HepG2 (cell line): ENCODE results near the gene CDK3. TPM values are rescaled to one million over a fixed set of nuclear protein-coding genes. Genes with fewer than 3 reads are reported as not detected.
A peak's percentile ranks its signal among the peaks of the same experiment; 100 is the strongest.

Experiments
- BORCS8-MEF2B ChIP-seq: sonication (generic); formaldehyde crosslinking; IDR thresholded peaks from 2 replicates; pipeline ENCODE4 v1.8.0; 2022; ENCODE audit warnings: mild to moderate bottlenecking, missing genetic modification reagents
- CEBPB ChIP-seq: IDR thresholded peaks from 2 replicates; pipeline ENCODE4 v1.6.1; 2011; ENCODE audit warnings: low read depth, low read length, improper control_type of control experiment, borderline replicate concordance
- EED ChIP-seq: sonication (generic); formaldehyde crosslinking; IDR thresholded peaks from 2 replicates; pipeline ENCODE4 v1.5.0; 2020; ENCODE audit warnings: mild to moderate bottlenecking, missing genetic modification reagents
- GTF3A ChIP-seq: sonication (generic); formaldehyde crosslinking; conservative IDR thresholded peaks from 2 replicates; pipeline ENCODE4 v1.4.0; 2020; ENCODE audit warnings: mild to moderate bottlenecking, missing genetic modification reagents
- HOXD1 ChIP-seq: sonication (generic); formaldehyde crosslinking; IDR thresholded peaks from 2 replicates; pipeline ENCODE4 v1.5.0; 2020; ENCODE audit warnings: missing genetic modification reagents
- IRF2 ChIP-seq: IDR thresholded peaks from 2 replicates; pipeline ENCODE4 v1.6.1; 2018; ENCODE audit warnings: missing genetic modification reagents, missing compliant biosample characterization
- KAT7 ChIP-seq: IDR thresholded peaks from 2 replicates; pipeline ENCODE4 v1.6.1; 2018; ENCODE audit warnings: borderline replicate concordance, missing compliant biosample characterization
- MAF1 ChIP-seq: sonication (generic); formaldehyde crosslinking; IDR thresholded peaks from 2 replicates; pipeline ENCODE4 v1.5.0; 2020; ENCODE audit warnings: missing genetic modification reagents, borderline replicate concordance
- NFE2 ChIP-seq: sonication (generic); formaldehyde crosslinking; IDR thresholded peaks from 2 replicates; pipeline ENCODE4 v1.4.0; 2020; ENCODE audit warnings: missing genetic modification reagents
- ONECUT2 ChIP-seq: sonication (generic); formaldehyde crosslinking; IDR thresholded peaks from 2 replicates; pipeline ENCODE4 v1.4.0; 2020; ENCODE audit warnings: missing genetic modification reagents
- PRPF4 ChIP-seq: fragments of 200-400 bp; formaldehyde crosslinking; IDR thresholded peaks from 2 replicates; pipeline ENCODE4 v1.6.1; 2016; ENCODE audit warnings: low read length, low read depth; ENCODE audit not compliant: poor library complexity, severe bottlenecking
- SALL2 ChIP-seq: sonication (generic); formaldehyde crosslinking; IDR thresholded peaks from 2 replicates; pipeline ENCODE4 v1.8.1; 2023; ENCODE audit warnings: mild to moderate bottlenecking, missing genetic modification reagents, inconsistent platforms
- SRSF9 ChIP-seq: fragments of 200-400 bp; formaldehyde crosslinking; IDR thresholded peaks from 2 replicates; pipeline ENCODE4 v1.6.1; 2018; ENCODE audit warnings: borderline replicate concordance, mild to moderate bottlenecking, low read depth, low read length; ENCODE audit not compliant: insufficient read depth, poor library complexity, severe bottlenecking
- ZNF335 ChIP-seq: sonication (generic); formaldehyde crosslinking; IDR thresholded peaks from 2 replicates; pipeline ENCODE4 v1.4.0; 2020; ENCODE audit warnings: missing genetic modification reagents
- ZNF441 ChIP-seq: sonication (generic); formaldehyde crosslinking; IDR thresholded peaks from 2 replicates; pipeline ENCODE4 v1.7.0; 2021; ENCODE audit warnings: missing genetic modification reagents, borderline replicate concordance
- ZNF510 ChIP-seq: sonication (generic); formaldehyde crosslinking; IDR thresholded peaks from 2 replicates; pipeline ENCODE4 v1.4.0; 2020; ENCODE audit warnings: low read depth, mild to moderate bottlenecking, missing genetic modification reagents
- ZNF562 ChIP-seq: sonication (generic); formaldehyde crosslinking; IDR thresholded peaks from 2 replicates; pipeline ENCODE4 v1.8.0; 2022; ENCODE audit warnings: missing genetic modification reagents, borderline replicate concordance
- ZNF644 ChIP-seq: IDR thresholded peaks from 2 replicates; pipeline ENCODE4 v1.6.1; 2016; ENCODE audit warnings: low read depth
- ZNF713 ChIP-seq: sonication (generic); formaldehyde crosslinking; IDR thresholded peaks from 2 replicates; pipeline ENCODE4 v1.4.0; 2020; ENCODE audit warnings: mild to moderate bottlenecking, missing genetic modification reagents
- polyA plus RNA-seq, 8 experiments: library from polyadenylated mRNA; depleted of rRNA in 3 of 8; stranded (reverse) in 7 of 8; unstranded in 1 of 8; fragments of >200 nt; fragmentation: Illumina TruSeq in 4 of 8; extraction: Trizol in 4 of 8; gene quantifications; 2 replicates each; pipeline versions ENCODE4 v1.2.1 to v1.2.3, GENCODE V29; 2011 to 2016; ENCODE audit warnings: low read depth in 4 of 8, missing spikeins in 1 of 8, mixed read lengths in 1 of 8; ENCODE audit not compliant: insufficient read depth in 1 of 8
- total RNA-seq, 5 experiments: library from RNA; depleted of rRNA; stranded (reverse); fragments of >200 nt; fragmentation: Illumina TruSeq; extraction: Trizol; gene quantifications; 2 replicates each; pipeline ENCODE4 v1.2.3, GENCODE V29; 2016; ENCODE audit warnings: low read depth in 1 of 5
- TF ChIP-seq, protein P1 (sequence below): sonication (generic); formaldehyde crosslinking; IDR thresholded peaks from 2 replicates; pipeline ENCODE4 v1.4.0; 2020; ENCODE audit warnings: missing genetic modification reagents
- TF ChIP-seq, protein P2 (sequence below): IDR thresholded peaks from 2 replicates; pipeline ENCODE4 v1.6.1; 2016; ENCODE audit warnings: missing compliant biosample characterization, missing genetic modification reagents, borderline replicate concordance
- TF ChIP-seq, protein P3 (sequence below): sonication (generic); formaldehyde crosslinking; IDR thresholded peaks from 2 replicates; pipeline ENCODE4 v1.4.0; 2020; ENCODE audit warnings: missing genetic modification reagents
- TF ChIP-seq, protein P4 (sequence below): IDR thresholded peaks from 2 replicates; pipeline ENCODE4 v1.6.1; 2016

Gene CDK3
- total and polyA plus RNA-seq, 2 of the 13 experiments (the other 11 are each of a cell fraction or from before 2014, with no cell fraction given), result 5.8 to 11.4 TPM

DNA sequence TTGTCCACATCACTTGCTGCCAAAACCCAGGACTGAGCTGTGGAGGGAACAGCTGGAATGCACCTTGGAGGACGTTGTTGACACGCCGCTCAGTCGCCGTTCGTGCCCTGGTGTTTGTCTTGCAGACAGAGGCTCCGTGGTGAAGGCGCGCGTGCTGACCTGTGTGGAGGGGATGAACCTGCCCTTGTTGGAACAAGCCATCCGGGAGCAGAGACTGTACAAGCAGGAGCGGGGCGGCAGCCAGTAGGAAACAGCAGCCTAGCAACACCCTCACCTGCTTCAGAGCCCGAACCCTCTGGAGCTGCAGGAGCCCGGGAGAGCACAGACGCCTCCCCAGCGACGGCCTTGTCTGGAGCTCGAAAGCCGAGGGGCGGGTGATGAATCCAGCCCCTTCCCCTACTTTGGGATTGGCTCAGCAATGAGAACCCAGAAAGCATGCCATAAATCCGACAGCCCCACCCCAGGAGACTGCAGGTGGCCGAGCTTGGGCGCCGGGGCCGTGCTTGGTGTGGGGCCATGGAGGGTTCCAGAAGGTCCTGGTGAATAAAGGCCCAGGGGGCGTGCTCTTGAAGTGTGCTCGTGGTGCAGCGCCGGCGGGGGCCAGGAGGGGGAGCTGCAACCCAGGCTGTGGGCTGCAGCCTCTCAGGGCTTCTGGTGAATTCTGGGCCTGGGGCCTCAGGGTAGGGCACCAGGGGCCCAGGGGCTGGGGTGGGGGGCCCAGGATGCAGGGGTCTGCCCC, 470 bp upstream of the CDK3 start (continued):
- TF ChIP-seq SALL2 (CRISPR knock-in tag) (no peak), IRF2 (CRISPR knock-in tag) (no peak), ZNF441 (peak; percentile 95), ONECUT2 (no peak), NFE2 (CRISPR knock-in tag) (no peak), HOXD1 (CRISPR knock-in tag) (no peak), ZNF713 (CRISPR knock-in tag) (peak; percentile 23; the same call in 1 of the 2 replicates), SRSF9 (no peak), BORCS8-MEF2B (CRISPR knock-in tag) (no peak; the same call in 1 of the 2 replicates), ZNF562 (CRISPR knock-in tag) (no peak), GTF3A (CRISPR knock-in tag) (no peak), MAF1 (CRISPR knock-in tag) (no peak), PRPF4 (no peak), CEBPB (no peak), ZNF335 (CRISPR knock-in tag) (peak; percentile 48; the same call in 1 of the 2 replicates), KAT7 (no peak), EED (CRISPR knock-in tag) (no peak), ZNF644 (CRISPR knock-in tag) (no peak), ZNF510 (CRISPR knock-in tag) (no peak)
- TF ChIP-seq, protein P1, sequence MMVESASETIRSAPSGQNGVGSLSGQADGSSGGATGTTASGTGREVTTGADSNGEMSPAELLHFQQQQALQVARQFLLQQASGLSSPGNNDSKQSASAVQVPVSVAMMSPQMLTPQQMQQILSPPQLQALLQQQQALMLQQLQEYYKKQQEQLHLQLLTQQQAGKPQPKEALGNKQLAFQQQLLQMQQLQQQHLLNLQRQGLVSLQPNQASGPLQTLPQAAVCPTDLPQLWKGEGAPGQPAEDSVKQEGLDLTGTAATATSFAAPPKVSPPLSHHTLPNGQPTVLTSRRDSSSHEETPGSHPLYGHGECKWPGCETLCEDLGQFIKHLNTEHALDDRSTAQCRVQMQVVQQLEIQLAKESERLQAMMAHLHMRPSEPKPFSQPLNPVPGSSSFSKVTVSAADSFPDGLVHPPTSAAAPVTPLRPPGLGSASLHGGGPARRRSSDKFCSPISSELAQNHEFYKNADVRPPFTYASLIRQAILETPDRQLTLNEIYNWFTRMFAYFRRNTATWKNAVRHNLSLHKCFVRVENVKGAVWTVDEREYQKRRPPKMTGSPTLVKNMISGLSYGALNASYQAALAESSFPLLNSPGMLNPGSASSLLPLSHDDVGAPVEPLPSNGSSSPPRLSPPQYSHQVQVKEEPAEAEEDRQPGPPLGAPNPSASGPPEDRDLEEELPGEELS (CRISPR knock-in tag), result 0 out of 2 replicates have a peak, but pooled peaks have one; percentile 11
- TF ChIP-seq, protein P2, sequence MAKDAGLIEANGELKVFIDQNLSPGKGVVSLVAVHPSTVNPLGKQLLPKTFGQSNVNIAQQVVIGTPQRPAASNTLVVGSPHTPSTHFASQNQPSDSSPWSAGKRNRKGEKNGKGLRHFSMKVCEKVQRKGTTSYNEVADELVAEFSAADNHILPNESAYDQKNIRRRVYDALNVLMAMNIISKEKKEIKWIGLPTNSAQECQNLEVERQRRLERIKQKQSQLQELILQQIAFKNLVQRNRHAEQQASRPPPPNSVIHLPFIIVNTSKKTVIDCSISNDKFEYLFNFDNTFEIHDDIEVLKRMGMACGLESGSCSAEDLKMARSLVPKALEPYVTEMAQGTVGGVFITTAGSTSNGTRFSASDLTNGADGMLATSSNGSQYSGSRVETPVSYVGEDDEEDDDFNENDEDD, result peak; percentile 43; the same call in 1 of the 2 replicates
- TF ChIP-seq, protein P3, sequence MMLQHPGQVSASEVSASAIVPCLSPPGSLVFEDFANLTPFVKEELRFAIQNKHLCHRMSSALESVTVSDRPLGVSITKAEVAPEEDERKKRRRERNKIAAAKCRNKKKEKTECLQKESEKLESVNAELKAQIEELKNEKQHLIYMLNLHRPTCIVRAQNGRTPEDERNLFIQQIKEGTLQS, result no peak
- TF ChIP-seq, protein P4, sequence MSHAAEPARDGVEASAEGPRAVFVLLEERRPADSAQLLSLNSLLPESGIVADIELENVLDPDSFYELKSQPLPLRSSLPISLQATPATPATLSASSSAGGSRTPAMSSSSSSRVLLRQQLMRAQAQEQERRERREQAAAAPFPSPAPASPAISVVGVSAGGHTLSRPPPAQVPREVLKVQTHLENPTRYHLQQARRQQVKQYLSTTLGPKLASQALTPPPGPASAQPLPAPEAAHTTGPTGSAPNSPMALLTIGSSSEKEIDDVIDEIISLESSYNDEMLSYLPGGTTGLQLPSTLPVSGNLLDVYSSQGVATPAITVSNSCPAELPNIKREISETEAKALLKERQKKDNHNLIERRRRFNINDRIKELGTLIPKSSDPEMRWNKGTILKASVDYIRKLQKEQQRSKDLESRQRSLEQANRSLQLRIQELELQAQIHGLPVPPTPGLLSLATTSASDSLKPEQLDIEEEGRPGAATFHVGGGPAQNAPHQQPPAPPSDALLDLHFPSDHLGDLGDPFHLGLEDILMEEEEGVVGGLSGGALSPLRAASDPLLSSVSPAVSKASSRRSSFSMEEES (CRISPR knock-in tag), result no peak
